ENCODE data around the gene DPP3.

- TF ChIP-seq NR2F2 (IDR thresholded peaks at IDR 0.05) (no peak), CTCF (IDR thresholded peaks at IDR 0.05; ENCODE audit: low read depth, low read length, missing input control) (no peak), TAF1 (conservative IDR thresholded peaks at IDR 0.05) (no peak), FOXA1 (IDR thresholded peaks at IDR 0.05) (no peak), YY1 (IDR thresholded peaks at IDR 0.05) (no peak)
- TF ChIP-seq, protein P1, sequence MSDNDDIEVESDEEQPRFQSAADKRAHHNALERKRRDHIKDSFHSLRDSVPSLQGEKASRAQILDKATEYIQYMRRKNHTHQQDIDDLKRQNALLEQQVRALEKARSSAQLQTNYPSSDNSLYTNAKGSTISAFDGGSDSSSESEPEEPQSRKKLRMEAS (IDR thresholded peaks at IDR 0.05): no peak
Observed at GRCh38 chr11:66448523-66448922, 31.7 kb upstream of the DPP3 start.
